Pancreas (tissue), 10 donors: ENCODE data around the gene CDR2L. TPM values are rescaled to one million over a fixed set of nuclear protein-coding genes. Genes with fewer than 3 reads are reported as not detected.

Source experiments
- ATAC-seq, 4 donors: fragments of 200-7000 bp; cut with Tn5 transposase; one replicate each; pipeline versions ENCODE4 v1.8.0 to v1.9.1; 2020; ENCODE audit warnings: mild to moderate bottlenecking in 4 of 4, moderate library complexity in 4 of 4
- DNase-seq, 6 donors: peaks; one replicate each; pipeline ENCODE4 v3.0.0-alpha.2; 2020
- FAIRE-seq: peaks from 2 replicates; lab custom pipeline; 2012; peaks lifted over from hg19 to GRCh38; lab: Jason Lieb, UNC
- H3K27ac ChIP-seq, 4 donors: fragments of 200-600 bp; sonication (generic); 1 replicate in 3 of 4; 2 replicates in 1 of 4; pipeline versions ENCODE4 v1.5.0 to v1.8.0; 2020
- H3K27me3 ChIP-seq, 4 donors: fragments of 200-600 bp; one replicate each; pipeline ENCODE4 v1.8.0; 2021
- H3K36me3 ChIP-seq, 3 donors: fragments of 200-600 bp; sonication (generic) in 1 of 3; one replicate each; pipeline versions ENCODE4 v1.5.0 to v1.8.0; 2020 to 2021
- H3K4me1 ChIP-seq, 3 donors: fragments of 200-600 bp; one replicate each; pipeline ENCODE4 v1.8.0; 2021
- H3K4me3 ChIP-seq, 4 donors: fragments of 200-600 bp; sonication (generic) in 2 of 4; one replicate each; pipeline versions ENCODE4 v1.5.0 to v1.8.0; 2020 to 2021
- H3K9me3 ChIP-seq, 4 donors: fragments of 200-600 bp; one replicate each; pipeline ENCODE4 v1.8.0; 2021
- WGBS, 2 donors: extraction: QIAGEN DNeasy Blood & Tissue Kit; methylation state at CpG; one replicate each; pipeline ENCODE4 v1.1.7; 2013; 5-methylcytosine and 5-hydroxymethylcytosine counted together
- intact Hi-C, 3 donors: fragments of 100-400 bp; cut with DNase I; formaldehyde crosslinking; loops; one replicate each; pipeline versions ENCODE4 v1.11.1 to v1.14.2; 2022
- polyA plus RNA-seq, 2 donors: library from polyadenylated mRNA; stranded (reverse); fragments of 200-250 nt; gene quantifications; one replicate each; pipeline ENCODE4 v1.2.3, GENCODE V29; 2013
- total RNA-seq, 6 donors: library from RNA; stranded (reverse); fragmentation: NEBNext Ultra II Directional in 4 of 6; extraction: Animal tissue kit (Norgen Biotek cat#: 25700) in 4 of 6; gene quantifications; one replicate each; pipeline versions ENCODE4 v1.2.1 to v1.2.4, GENCODE V29; 2021 to 2023
- TF ChIP-seq, protein P1 (sequence below), 4 donors: fragments of 200-600 bp; sonication (generic) in 3 of 4; IDR thresholded peaks; one replicate each; pipeline versions ENCODE4 v1.5.0 to v1.8.0; 2021; ENCODE audit warnings: antibody characterized with exemption in 4 of 4
- donor health status: healthy with polysubstance abuse.
- donor health status: DM: no; HTN: no; CAD: no; lungs with moderate emphysema.
- donor health status: DM: no; HTN: no; CAD: no.
- donor health status: control.
- donor health status: control.
- donor health status: Bipolar disorder and iron deficiency.
- donor health status: DM: yes; HTN: yes; CAD: no.
- donor health status: DM: no; HTN: no; CAD: no.
- donor health status: DM: no; HTN: no; CAD: no.
- donor health status: DM: yes; HTN: yes; CAD: no.

CDR2L gene
- total and polyA plus RNA-seq, 8 donors: 2.3 to 11.2 (median 4.1) TPM

DNA sequence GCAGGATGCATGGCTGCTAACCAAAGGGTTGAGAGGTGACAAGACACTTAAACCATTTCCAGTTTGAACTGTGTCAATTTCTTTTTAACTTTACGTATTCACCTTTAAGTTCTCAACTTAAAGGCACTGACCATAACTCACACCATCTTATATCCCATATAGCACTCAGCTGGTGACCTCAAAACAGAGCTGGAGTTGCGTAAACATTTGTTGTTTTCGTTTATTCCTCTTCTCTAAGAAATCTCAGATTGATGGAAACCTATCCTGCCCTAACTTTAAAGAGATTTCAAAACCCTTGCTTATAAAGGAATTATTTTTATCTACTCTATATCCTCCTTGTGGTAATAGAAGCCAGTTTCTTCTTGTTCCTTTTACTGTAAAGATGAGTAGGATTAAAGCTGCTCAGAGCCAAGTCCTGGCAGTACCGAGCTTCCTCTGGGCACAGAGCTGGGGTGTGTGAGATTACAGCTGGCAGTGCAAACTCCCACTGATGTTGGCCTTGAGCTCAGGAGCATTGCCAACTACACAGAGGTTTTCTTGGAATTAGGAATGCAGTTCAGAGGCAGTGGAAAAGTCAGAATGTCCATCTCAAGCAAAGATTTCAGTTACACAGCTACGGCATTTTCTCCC lies 60.9 kb downstream of the CDR2L start:
- Histone ChIP-seq H3K36me3 (peaks cover 0 to 6% (median 0%) of the 10 kb centered on the region in 3 donors), H3K27me3 (no peaks in the 10 kb centered on the region), H3K4me3 (peak overlapping the region in 3 of 4 donors; percentile 73 to 97 (median 94)), H3K27ac (peak overlapping the region in 2 of 4 donors; percentile 19 to 90), H3K4me1 (peaks cover 4 to 19% (median 10%) of the 10 kb centered on the region in 3 donors), H3K9me3 (no peaks in the 10 kb centered on the region)
- WGBS, 2 donors: 11 to 13% methylated on average over 5 of the region's 5 CpGs
- TF ChIP-seq, protein P1, sequence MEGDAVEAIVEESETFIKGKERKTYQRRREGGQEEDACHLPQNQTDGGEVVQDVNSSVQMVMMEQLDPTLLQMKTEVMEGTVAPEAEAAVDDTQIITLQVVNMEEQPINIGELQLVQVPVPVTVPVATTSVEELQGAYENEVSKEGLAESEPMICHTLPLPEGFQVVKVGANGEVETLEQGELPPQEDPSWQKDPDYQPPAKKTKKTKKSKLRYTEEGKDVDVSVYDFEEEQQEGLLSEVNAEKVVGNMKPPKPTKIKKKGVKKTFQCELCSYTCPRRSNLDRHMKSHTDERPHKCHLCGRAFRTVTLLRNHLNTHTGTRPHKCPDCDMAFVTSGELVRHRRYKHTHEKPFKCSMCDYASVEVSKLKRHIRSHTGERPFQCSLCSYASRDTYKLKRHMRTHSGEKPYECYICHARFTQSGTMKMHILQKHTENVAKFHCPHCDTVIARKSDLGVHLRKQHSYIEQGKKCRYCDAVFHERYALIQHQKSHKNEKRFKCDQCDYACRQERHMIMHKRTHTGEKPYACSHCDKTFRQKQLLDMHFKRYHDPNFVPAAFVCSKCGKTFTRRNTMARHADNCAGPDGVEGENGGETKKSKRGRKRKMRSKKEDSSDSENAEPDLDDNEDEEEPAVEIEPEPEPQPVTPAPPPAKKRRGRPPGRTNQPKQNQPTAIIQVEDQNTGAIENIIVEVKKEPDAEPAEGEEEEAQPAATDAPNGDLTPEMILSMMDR (IDR thresholded peaks at IDR 0.05): no peak
- intact Hi-C loops: no loop called here
- DNase-seq (peak in 4 of 6 donors; percentile 50 to 66 (median 56)), FAIRE-seq (no peak), ATAC-seq (peak in 3 of 4 donors; percentile 19 to 44 (median 39))

DNA sequence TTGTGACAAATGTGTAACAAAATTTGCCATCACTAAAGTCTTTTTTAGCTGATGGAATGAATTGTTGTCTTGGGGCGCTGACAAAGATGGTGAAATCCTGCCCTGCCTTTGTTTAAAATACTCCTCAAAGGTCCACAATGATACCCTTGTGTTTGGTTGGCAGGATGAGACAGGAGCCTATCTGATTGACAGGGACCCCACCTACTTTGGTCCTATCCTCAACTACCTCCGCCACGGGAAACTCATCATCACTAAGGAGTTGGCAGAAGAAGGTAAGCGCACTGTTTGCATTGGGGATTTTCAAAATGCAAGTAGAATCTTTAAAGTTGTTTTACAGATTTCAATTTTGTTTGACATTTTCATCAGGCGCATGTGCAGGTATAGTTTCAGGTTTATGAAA lies 61.6 kb downstream of the CDR2L start:
- Histone ChIP-seq H3K4me3 (no peak overlapping the region), H3K27me3 (no peaks in the 10 kb centered on the region), H3K27ac (no peak overlapping the region), H3K4me1 (peaks cover 4 to 19% (median 10%) of the 10 kb centered on the region in 3 donors), H3K9me3 (no peaks in the 10 kb centered on the region), H3K36me3 (peaks cover 0 to 13% (median 0%) of the 10 kb centered on the region in 3 donors)
- no peak for FAIRE-seq
- no peak for DNase-seq
- 86 to 90% methylated on average over 5 of the region's 5 CpGs for WGBS, 2 donors
- ATAC-seq: no peak
- intact Hi-C loops: no loop called here
- TF ChIP-seq, protein P1 (IDR thresholded peaks at IDR 0.05): no peak

DNA sequence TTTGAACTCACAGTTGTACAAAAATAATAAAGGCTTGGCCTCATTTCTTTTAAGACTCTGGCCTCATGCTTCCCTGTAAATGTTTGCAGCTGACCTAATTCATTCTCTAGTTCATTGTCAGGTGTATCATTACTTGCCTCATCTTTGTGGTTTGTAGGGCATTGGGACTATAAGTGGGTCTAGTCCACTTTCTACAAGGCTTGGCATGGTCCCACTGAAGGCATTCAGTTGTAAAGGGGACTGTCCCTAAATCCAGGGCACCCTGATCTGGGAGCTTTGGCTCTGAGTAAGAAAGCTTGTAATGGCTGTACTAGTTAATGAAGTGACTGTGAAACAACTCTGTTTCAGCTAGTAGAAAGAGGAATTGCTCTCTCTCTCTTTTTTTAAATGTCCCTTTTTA lies 62.3 kb downstream of the CDR2L start:
- peaks cover 0 to 15% (median 0%) of the 10 kb centered on the region in 3 donors for H3K36me3 ChIP-seq
- no peaks in the 10 kb centered on the region for H3K27me3 ChIP-seq
- TF ChIP-seq, protein P1 (IDR thresholded peaks at IDR 0.05): no peak
- H3K4me1 ChIP-seq: peaks cover 4 to 19% (median 10%) of the 10 kb centered on the region in 3 donors
- no peak overlapping the region for H3K4me3 ChIP-seq
- no peaks in the 10 kb centered on the region for H3K9me3 ChIP-seq
- H3K27ac ChIP-seq: no peak overlapping the region
- DNase-seq (no peak), ATAC-seq (no peak), FAIRE-seq (no peak)
- intact Hi-C loops: no loop called here

DNA sequence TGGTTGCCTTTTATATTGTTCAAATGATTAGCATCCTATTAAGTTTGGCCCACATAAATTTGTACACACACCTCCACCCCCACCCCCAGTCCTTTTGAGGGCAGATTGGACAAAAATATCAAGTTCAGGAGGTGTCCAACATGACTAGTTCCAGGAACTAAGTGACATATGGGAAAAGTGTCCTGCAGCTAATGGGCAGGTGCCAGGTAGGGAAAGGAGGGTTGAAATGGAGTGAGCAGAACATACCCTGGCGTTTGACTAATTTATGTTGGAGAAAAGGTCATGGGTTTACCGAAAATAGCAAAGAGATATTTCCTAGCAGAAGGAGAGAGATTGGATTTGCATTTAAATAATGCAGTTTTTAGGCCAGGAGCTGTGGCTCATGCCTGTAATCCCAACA lies 64.5 kb downstream of the CDR2L start:
- no peaks in the 10 kb centered on the region for H3K27me3 ChIP-seq
- ATAC-seq (no peak), FAIRE-seq (no peak), DNase-seq (no peak)
- TF ChIP-seq, protein P1 (IDR thresholded peaks at IDR 0.05): no peak
- H3K36me3 ChIP-seq: peaks cover 0 to 15% (median 0%) of the 10 kb centered on the region in 3 donors
- no peak overlapping the region for H3K27ac ChIP-seq
- no peaks in the 10 kb centered on the region for H3K9me3 ChIP-seq
- H3K4me3 ChIP-seq: no peak overlapping the region
- peaks cover 4 to 12% (median 10%) of the 10 kb centered on the region in 3 donors for H3K4me1 ChIP-seq
- 73 to 89% methylated on average over 2 of the region's 2 CpGs for WGBS, 2 donors
- intact Hi-C loops: no loop called here

Other genes starting within 250 kb of the CDR2L start
- 10 to 100 TPM; 40.1 to 78.5 (median 55.9) TPM for gene NHERF1, start 239.0 kb upstream of the CDR2L start, total RNA-seq
- 10 to 100 TPM; 48.9 to 91.9 TPM for gene NHERF1, start 239.0 kb upstream of the CDR2L start, polyA plus RNA-seq
- 10 to 100 TPM; 14.4 to 27.6 (median 22.4) TPM for gene NAT9, start 211.3 kb upstream of the CDR2L start, total RNA-seq
- gene NAT9, start 211.3 kb upstream of the CDR2L start, polyA plus RNA-seq: 10 to 100 TPM; 38.3 to 38.5 TPM
- gene GRIN2C, start 127.7 kb upstream of the CDR2L start, total RNA-seq: under 1 TPM in 3 of 6 donors, not detected in 3; 0.03 to 0.12 (median 0.06) TPM
- gene GRIN2C, start 127.7 kb upstream of the CDR2L start, polyA plus RNA-seq: under 1 TPM; 0.09 to 0.15 TPM
- gene FDXR, start 114.6 kb upstream of the CDR2L start, total RNA-seq: 10 to 100 TPM in 4 of 6 donors, 1 to 10 TPM in 2; 4.3 to 15.1 (median 12.5) TPM
- 10 to 100 TPM in 1 of 2 donors, 1 to 10 TPM in 1; 8.5 to 11.4 TPM for gene FDXR, start 114.6 kb upstream of the CDR2L start, polyA plus RNA-seq
- under 1 TPM in 1 of 6 donors, not detected in 5; 0.16 TPM for gene FADS6, start 94.0 kb upstream of the CDR2L start, total RNA-seq
- gene FADS6, start 94.0 kb upstream of the CDR2L start, polyA plus RNA-seq: under 1 TPM in 1 of 2 donors, not detected in 1; 0.07 TPM
- under 1 TPM in 5 of 6 donors, not detected in 1; 0.03 to 0.17 (median 0.09) TPM for gene USH1G, start 64.4 kb upstream of the CDR2L start, total RNA-seq
- under 1 TPM; 0.08 to 0.09 TPM for gene USH1G, start 64.4 kb upstream of the CDR2L start, polyA plus RNA-seq
- not detected for gene OTOP2, start 63.4 kb upstream of the CDR2L start, total RNA-seq
- not detected for gene OTOP2, start 63.4 kb upstream of the CDR2L start, polyA plus RNA-seq
- under 1 TPM; 0.15 to 0.65 (median 0.39) TPM for gene OTOP3, start 51.7 kb upstream of the CDR2L start, total RNA-seq
- gene OTOP3, start 51.7 kb upstream of the CDR2L start, polyA plus RNA-seq: under 1 TPM; 0.15 to 0.35 TPM
- gene HID1, start 14.9 kb upstream of the CDR2L start, total RNA-seq: 100 to 1,000 TPM in 5 of 6 donors, 10 to 100 TPM in 1; 76.7 to 145 (median 117) TPM
- 100 to 1,000 TPM; 217 to 262 TPM for gene HID1, start 14.9 kb upstream of the CDR2L start, polyA plus RNA-seq
- 10 to 100 TPM; 11.7 to 22.2 (median 14.1) TPM for gene MRPL58, start 25.0 kb downstream of the CDR2L start, total RNA-seq
- gene MRPL58, start 25.0 kb downstream of the CDR2L start, polyA plus RNA-seq: 10 to 100 TPM; 20.9 to 23.6 TPM
- 100 to 1,000 TPM in 4 of 6 donors, 10 to 100 TPM in 2; 81.6 to 121 (median 105) TPM for gene ATP5PD, start 59.3 kb downstream of the CDR2L start, total RNA-seq
- gene ATP5PD, start 59.3 kb downstream of the CDR2L start, polyA plus RNA-seq: 100 to 1,000 TPM; 215 to 229 TPM
- 10 to 100 TPM in 1 of 6 donors, 1 to 10 TPM in 5; 6.3 to 13.2 (median 8.5) TPM for gene KCTD2, start 59.6 kb downstream of the CDR2L start, total RNA-seq
- gene KCTD2, start 59.6 kb downstream of the CDR2L start, polyA plus RNA-seq: 10 to 100 TPM; 13.0 to 14.6 TPM
- 1 to 10 TPM; 2.2 to 5.2 (median 4.0) TPM for gene SLC16A5, start 100.3 kb downstream of the CDR2L start, total RNA-seq
- 1 to 10 TPM; 7.8 to 8.8 TPM for gene SLC16A5, start 100.3 kb downstream of the CDR2L start, polyA plus RNA-seq
- gene ARMC7, start 122.3 kb downstream of the CDR2L start, total RNA-seq: 1 to 10 TPM; 2.3 to 7.4 (median 3.4) TPM
- gene ARMC7, start 122.3 kb downstream of the CDR2L start, polyA plus RNA-seq: 1 to 10 TPM; 5.7 to 6.3 TPM
- gene NT5C, start 144.1 kb downstream of the CDR2L start, total RNA-seq: 10 to 100 TPM; 14.4 to 32.3 (median 18.7) TPM
- gene NT5C, start 144.1 kb downstream of the CDR2L start, polyA plus RNA-seq: 10 to 100 TPM; 62.5 to 76.3 TPM
- 10 to 100 TPM in 3 of 6 donors, 1 to 10 TPM in 3; 7.5 to 32.9 (median 11.9) TPM for gene JPT1, start 166.9 kb downstream of the CDR2L start, total RNA-seq
- gene JPT1, start 166.9 kb downstream of the CDR2L start, polyA plus RNA-seq: 10 to 100 TPM; 21.8 to 33.1 TPM
- gene SUMO2, start 195.3 kb downstream of the CDR2L start, total RNA-seq: 100 to 1,000 TPM; 102 to 178 (median 141) TPM
- gene SUMO2, start 195.3 kb downstream of the CDR2L start, polyA plus RNA-seq: 10 to 100 TPM; 38.1 to 62.6 TPM
- 10 to 100 TPM; 21.0 to 33.1 (median 23.0) TPM for gene NUP85, start 218.0 kb downstream of the CDR2L start, total RNA-seq
- gene NUP85, start 218.0 kb downstream of the CDR2L start, polyA plus RNA-seq: 100 to 1,000 TPM in 1 of 2 donors, 10 to 100 TPM in 1; 45.7 to 105 TPM